Activated effector memory CD4-positive, alpha-beta T cell treated with anti-CD3 and anti-CD28 coated beads, Interleukin-2, amount 50 U/mL, for 16 hours (primary cell): ENCODE results near the gene NLRC4.
"Not testable (repeated sequence)": the region's sequence is repeated elsewhere in the genome, so short reads cannot be mapped to it uniquely, and the experiment has no call there.

ENCODE experiments used
- DNase-seq: peaks from one replicate; pipeline ENCODE4 v3.0.0-alpha.2; 2020

The NLRC4 gene, protein sequence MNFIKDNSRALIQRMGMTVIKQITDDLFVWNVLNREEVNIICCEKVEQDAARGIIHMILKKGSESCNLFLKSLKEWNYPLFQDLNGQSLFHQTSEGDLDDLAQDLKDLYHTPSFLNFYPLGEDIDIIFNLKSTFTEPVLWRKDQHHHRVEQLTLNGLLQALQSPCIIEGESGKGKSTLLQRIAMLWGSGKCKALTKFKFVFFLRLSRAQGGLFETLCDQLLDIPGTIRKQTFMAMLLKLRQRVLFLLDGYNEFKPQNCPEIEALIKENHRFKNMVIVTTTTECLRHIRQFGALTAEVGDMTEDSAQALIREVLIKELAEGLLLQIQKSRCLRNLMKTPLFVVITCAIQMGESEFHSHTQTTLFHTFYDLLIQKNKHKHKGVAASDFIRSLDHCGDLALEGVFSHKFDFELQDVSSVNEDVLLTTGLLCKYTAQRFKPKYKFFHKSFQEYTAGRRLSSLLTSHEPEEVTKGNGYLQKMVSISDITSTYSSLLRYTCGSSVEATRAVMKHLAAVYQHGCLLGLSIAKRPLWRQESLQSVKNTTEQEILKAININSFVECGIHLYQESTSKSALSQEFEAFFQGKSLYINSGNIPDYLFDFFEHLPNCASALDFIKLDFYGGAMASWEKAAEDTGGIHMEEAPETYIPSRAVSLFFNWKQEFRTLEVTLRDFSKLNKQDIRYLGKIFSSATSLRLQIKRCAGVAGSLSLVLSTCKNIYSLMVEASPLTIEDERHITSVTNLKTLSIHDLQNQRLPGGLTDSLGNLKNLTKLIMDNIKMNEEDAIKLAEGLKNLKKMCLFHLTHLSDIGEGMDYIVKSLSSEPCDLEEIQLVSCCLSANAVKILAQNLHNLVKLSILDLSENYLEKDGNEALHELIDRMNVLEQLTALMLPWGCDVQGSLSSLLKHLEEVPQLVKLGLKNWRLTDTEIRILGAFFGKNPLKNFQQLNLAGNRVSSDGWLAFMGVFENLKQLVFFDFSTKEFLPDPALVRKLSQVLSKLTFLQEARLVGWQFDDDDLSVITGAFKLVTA

DNA sequence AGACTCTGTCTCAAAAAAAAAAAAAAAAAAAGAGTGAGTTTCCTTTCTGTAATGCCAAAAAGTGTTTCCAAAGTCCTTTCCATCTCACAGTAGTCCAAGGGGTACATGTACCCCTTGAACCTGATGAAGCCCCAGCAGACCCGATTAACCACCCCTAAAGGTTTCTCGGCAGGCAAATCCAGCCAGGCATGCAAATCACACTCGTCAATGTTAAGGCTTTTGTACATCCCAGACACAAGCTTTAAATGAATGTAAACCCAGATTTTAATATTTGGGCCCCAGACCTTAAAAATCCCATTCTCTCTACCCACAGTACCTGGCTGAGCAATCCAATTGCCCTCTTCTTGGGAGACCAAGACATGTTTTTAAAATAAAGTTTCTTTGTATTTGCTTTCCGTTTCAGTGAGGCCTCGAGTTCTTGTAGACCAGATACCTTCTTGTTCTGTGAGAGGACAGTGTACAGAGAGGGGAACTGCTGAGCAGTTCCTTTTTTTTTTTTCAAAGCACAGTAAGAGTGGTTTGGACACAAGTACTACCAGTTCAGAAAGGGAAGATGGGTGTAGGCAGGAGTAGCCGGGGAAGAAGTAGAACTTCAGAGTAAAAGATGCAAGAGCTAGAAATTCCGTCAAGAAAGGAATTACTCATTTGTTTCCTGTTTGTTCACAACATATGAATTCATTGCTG, at the start of gene NLRC4:
NLRC4 (minus strand) TSS at position 465 of the 684 bp plus-strand sequence. CDS start 8,111 bp downstream, outside the sequence.
- no peak for DNase-seq

DNA sequence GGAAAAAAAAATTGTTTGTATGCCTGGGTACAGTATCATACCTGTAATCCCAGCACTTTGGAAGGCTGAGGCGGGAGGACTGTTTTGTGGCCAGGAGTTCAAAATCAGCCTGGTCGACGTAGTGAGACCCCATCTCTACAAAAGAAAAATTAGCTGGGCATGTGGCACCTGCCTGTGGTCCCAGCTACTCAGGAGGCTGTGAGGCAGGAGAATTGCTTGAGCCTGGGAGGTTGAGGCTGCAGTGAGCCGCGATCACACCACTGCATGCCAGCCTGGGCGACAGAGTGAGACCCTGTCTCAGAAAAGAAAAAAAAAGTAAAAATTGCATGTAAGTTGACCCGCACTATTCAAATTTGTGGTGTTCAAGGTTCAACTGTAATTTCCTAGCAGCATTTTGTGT, 45.9 kb upstream of the NLRC4 start:
- no peak for DNase-seq

DNA sequence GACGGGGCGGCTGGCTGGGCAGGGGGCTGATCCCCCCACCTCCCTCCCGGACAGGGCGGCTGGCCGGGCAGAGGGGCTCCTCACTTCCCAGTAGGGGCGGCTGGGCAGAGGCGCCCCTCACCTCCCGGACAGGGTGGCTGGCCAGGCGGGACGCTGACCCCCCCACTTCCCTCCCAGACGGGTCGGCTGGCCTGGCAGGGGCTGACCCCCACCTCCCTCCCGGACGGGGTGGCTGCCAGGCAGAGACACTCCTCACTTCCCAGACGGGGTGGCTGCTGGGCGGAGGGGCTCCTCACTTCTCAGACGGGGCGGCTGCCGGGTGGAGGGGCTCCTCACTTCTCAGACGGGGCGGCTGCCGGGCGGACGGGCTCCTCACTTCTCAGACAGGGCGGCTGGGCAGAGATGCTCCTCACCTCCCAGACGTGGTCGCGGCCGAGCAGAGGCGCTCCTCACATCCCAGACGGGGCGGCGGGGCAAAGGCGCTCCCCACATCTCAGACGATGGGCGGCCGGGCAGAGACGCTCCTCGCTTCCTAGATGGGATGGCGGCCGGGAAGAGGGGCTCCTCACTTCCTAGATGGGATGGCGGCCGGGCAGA, 29.4 kb upstream of the NLRC4 start:
- not testable (repeated sequence) for DNase-seq

DNA sequence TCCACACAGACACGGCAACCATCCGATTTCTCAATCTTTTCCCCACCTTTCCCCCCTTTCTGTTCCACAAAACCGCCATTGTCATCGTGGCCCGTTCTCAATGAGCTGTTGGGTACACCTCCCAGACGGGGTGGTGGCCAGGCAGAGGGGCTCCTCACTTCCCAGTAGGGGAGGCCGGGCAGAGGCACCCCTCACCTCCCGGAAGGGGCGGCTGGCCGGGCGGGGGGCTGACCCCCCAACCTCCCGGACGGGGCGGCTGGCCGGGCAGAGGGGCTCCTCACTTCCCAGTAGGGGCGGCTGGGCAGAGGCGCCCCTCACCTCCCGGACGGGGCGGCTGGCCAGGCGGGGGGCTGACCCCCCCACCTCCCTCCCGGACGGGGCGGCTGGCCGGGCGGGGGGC, 28.8 kb upstream of the NLRC4 start:
- DNase-seq = not testable (repeated sequence)

DNA sequence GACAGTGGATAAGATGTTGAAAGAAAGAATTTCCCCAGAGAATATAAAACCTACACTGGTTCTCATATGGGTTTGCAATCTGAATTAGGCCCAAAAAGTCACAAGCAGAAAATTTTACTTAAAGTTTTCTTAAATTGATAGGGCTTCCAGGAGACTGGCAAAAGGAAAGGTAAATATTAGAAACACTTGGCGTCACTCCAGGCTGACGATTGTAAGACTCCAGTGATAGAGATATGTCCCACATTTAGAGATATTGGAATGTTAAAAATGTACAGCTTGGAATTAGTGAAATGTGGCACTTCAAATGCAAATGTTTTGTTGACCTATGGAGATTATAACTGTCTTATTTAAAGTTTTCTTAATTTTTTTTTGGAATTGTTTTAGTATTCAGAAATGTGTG, 27.1 kb upstream of the NLRC4 start:
- no peak for DNase-seq

DNA sequence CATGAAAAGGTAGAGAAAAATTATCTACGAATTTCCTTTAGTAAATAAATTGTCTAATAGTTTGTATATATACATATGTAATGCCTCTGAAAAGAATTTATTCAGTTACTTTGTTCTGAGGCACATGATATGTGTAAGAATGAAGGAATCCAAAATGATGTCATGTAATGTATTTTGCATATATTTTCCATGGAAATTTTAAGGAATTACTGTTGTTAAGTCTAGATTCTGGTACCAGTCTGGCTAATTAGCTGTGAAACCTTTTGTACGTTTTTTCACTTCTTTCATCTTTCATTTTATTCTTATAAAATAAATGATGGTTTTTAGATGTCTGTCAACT, 25.3 kb upstream of the NLRC4 start:
- no peak for DNase-seq

DNA sequence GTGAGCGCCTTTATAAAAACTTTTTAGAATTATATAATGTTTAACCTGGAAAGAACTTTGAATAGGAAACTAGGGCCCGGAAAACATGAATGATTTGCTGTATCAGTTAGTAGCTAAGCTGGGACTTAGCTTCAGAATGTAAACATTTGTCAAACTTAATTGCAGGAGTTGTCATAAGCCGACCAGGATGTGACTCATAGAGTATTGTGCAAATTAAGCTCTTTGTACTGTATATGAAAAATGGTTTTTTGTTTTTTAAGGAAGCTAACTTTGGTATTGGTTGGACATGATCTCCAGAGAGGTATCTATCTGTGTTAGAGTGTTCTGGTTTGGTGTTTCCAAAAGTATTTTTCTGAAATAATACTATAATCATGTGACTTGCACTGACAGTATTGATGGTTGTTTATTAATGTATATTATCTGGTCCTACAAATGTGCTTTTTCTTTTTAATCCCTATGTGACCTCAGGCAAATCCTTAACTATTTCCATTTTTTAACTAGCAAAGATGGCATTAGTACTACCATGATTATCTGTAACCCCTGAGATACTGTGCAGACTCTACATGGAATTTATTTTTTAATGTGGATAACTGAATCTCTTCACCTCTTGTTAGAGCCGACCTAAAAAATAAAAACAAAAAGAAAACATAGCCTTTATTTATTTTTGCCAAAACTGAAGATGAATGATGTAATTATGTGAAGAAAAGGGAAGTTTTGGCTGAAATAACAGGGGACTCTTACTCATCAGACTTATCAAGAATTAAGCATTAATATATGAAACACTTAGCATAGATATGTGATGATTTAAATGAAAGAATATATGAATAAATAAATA, 24.7 kb upstream of the NLRC4 start:
- no peak for DNase-seq

DNA sequence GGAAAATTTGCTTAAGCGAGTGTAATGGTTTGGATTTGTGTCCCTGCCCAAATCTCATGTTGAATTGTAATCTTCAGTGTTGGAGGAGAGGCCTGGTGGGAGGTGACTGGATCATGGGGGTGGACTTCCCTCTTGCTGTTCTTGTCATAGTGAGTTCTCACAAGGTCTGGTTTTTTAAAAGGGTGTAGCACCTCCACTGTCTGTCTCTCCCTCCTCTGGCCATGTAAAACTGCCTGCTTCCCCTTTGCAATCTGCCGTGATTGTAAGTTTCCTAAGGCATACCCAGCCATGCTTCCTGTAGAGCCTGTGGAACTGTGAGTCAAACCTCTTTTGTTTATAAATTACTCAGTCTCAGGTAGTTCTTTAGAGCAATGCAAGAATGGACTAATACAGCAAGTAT, 19.6 kb upstream of the NLRC4 start:
- no peak for DNase-seq

DNA sequence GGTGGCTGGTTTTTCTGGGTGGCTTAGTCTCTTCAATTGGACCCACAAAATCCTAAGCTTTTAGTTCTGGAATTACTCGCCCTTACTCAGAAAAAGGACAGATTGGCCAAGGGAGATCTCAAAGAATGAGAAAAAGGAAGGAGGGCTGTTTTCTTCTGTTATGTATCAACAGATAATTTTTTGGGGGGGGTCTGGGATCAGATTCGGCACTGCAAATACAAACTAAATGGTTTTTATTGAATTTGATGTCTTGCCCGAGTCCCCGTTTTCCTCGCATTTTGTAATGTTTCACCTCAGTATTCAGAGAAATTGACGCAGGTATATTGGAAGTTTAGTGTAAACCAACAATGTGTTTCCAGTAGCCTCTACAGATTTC, 13.8 kb upstream of the NLRC4 start:
- no peak for DNase-seq

DNA sequence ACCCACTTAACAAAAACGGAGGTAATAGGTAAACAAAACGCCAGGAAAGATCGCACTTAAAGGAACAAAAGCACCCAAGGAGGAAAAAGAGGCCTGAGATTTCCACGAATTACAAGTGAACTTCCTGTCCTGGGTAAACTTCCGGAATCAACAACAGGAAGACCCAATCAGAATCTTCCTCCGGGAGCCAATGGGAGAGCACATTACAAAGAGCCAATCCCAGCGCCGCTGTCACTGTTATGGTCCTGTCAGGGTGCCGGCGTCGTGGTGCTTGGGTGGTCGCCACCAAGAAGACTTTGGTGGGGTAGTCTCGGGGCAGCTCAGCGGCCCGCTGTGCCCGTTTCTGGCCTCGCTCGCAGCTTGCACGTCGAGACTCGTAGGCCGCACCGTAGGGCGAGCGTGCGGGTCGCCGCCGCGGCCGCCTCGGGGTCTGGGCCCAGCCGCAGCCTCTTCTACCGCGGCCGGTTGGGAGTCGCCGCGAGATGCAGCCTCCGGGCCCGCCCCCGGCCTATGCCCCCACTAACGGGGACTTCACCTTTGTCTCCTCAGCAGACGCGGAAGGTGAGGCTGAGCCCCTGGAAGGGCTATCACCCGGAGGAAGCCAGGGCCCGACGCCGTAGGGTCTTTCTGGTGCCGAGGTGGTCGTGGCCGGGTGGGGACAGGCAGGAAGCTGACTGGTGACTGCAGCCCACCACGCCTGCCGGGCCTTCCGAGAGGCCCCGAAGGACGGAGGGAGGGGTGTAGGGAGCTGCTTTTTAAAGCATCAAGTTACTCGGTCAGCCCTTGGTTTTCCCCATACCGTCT, 13.2 kb upstream of the NLRC4 start, which contains the start of gene YIPF4:
YIPF4 (plus strand) TSS at position 231 of the 804 bp plus-strand sequence; CDS start at position 483, 252 bp downstream.
- DNase-seq = peak; percentile 94

DNA sequence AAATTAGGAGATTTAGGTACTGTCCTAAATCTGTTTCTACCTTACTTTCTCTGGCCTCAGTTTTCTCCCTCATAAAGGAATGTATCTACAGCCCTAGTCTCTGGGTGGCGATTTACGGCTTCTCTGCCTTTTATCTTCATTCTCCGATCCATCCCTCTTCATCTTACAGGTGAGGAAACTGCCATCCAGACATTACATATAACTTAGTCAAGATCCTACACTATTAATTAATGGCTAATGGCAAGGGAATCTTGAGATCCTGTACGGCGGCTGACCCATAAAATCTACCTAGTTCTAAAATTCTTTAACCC, 12.6 kb upstream of the NLRC4 start:
- no peak for DNase-seq

DNA sequence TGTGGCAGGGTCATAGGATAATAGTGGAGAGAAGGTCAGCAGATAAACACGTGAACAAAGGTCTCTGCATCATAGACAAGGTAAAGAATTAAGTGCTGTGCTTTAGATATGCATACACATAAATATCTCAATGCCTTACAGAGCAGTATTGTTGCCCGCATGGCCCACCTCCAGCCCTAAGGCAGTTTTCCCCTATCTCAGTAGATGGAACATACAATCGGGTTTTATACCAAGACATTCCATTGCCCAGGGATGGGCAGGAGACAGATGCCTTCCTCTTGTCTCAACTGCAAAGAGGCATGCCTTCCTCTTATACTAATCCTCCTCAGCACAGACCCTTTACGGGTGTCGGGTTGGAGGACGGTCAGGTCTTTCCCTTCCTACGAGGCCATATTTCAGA, 11.1 kb upstream of the NLRC4 start:
- not testable (repeated sequence) for DNase-seq

DNA sequence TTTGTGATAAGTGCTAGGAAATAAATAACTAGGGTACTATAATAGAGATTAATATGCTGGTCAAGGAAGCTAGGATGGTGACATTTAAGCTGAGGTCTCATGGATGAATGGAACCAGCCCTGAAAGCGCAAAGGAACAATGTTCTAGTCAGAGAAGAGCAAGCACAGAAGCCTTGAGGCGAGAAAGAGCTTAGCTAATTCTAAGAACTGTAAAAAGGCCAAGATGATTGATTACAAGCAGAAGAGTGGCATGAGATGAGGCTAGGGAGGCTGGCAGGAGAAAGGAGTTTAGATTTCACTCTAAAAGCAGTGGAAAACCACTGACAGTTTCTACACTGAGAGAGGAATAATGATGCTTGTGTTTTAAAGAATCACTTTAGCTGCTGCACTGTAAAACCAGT, 9.6 kb upstream of the NLRC4 start:
- DNase-seq = no peak

DNA sequence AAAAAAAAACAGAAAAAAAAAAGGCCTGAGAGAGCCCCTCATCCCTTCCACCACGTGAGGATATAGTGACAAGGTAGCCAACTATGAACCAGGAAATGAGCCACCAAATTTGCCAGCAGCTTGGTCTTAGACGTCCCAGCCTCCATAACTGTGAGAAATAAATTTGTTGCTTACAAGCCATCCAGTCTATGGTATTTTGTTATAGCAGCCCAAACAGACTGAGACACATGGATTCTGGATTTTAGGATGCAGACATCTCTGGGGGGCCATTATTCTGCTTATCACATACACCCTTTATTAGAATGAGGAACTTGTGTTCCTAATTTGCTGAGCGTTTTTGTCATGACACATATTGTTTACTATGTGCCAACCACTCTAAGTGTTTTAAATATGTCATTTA, 7.6 kb upstream of the NLRC4 start:
- DNase-seq = no peak

DNA sequence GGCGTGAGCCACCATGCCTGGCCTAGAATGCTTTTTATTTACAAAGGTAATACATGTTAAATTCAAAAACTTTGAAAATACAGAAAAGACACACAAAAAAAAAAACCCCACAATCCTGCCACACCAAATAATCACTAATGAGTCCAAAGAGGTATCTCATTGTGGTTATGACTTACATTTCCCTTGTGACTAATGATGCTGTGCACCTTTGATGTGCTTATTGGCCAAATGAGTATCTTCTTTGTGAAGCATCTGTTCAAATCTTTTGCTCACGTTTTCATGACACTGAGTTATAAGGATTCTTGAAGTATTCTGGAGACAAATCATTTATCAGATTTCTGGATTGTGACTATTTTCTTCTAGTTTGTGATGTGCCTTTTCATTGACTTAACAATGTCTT, 6.4 kb upstream of the NLRC4 start:
- DNase-seq = no peak

DNA sequence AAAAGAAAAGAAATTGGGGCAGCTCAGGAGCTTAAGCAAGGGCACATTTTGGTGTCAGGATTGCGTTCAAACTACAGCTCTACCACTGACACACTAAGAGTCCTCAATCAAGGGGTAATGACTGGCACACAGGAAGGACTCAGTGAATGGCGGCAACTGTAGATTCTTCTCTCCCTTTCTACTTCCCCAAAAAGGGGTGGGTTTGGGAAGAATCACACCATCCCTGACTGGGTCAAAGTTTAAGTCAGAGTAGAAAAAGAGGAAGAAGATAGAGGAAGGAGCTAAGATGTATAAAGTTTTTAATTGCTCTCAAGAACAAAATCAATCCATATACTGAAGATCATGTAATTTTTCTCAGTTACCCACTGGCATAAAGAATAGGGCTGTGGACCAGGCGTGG, 2.6 kb downstream of the NLRC4 start:
- DNase-seq = no peak

DNA sequence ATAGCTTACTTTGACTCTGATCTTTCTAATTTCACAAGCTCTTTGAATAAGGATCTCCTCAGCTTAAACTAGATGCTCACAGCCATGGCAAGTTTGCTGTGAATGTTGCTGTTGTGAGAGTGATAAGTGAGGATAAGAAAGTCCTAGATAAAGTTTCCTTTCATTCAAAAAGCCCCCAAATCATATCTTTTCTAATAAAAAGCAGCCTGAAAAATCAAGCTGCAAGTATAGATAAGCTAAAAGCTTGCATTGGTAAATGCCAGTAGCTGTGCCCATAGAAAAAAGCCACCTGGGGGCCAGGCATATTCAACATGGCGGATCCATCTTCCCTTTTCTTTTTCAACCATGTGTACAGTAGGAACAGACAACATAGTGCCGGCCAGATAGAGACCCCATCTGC, 4.3 kb downstream of the NLRC4 start:
- DNase-seq = no peak

DNA sequence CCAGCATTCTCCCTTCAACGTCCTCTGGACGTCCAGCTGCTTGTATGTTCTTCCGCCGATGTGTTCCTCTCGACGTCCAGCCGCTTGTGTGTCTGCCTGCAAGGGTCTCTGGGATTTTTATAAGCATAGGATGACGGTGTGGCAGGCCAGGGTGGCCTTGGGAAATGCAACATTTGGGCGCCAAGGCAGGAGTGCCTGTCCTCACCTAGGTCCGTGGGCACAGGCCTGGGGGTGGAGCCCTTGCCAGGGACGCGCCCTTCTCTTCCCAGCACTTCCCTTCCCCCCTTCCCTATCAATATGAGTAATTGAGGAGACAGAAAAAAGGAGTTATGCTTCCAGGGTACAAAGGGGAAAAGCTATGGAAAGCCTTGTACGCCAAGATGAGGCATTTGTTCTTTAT, 6.4 kb downstream of the NLRC4 start:
- no peak for DNase-seq

DNA sequence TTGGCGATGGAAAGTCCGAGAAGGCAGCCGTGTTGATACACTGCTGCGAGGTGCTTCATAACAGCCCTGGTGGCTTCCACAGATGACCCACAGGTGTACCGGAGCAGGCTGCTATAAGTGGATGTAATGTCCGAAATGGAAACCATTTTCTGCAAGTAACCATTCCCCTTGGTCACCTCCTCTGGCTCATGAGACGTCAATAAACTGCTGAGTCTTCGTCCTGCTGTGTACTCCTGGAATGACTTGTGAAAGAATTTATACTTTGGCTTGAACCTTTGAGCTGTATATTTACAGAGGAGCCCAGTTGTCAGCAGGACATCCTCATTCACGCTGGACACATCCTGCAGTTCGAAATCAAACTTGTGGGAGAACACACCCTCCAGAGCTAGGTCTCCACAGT, 14.4 kb downstream of the NLRC4 start:
- DNase-seq = no peak

DNA sequence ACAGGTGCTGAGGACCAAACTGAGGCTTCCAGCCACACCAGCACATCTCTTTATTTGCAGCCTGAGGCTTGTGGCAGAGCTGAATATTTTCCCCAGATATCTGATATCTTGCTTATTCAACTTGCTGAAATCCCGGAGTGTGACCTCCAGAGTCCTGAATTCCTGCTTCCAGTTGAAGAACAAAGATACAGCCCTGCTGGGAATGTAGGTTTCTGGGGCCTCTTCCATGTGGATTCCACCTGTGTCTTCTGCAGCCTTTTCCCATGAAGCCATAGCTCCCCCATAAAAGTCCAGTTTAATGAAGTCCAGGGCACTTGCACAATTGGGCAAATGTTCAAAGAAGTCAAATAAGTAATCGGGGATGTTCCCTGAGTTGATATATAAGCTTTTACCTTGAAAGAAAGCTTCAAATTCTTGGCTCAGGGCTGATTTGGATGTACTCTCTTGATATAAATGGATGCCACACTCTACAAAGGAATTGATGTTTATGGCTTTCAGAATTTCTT, 14.9 kb downstream of the NLRC4 start:
- DNase-seq = no peak

DNA sequence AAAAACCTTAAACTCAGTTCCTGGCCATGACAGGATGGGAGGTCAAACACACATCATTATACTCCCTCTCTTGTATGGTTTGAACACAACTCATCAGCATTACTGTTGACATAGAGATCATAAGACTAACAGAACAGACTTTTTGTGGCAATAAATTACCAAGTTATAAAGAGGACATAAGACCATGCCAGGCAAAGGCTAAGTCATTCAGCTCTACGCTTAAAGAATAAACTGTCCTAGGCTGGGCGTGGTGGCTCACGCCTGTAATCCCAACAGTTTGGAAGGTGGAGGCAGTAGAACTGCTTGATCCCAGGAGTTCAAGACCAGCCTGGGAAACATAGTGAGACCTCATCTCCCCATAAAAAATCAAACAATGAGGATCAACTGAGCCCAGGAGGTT, 16.4 kb downstream of the NLRC4 start:
- DNase-seq = no peak
